Measurements from ENCODE around the gene VPS13D.

VPS13D gene

DNA sequence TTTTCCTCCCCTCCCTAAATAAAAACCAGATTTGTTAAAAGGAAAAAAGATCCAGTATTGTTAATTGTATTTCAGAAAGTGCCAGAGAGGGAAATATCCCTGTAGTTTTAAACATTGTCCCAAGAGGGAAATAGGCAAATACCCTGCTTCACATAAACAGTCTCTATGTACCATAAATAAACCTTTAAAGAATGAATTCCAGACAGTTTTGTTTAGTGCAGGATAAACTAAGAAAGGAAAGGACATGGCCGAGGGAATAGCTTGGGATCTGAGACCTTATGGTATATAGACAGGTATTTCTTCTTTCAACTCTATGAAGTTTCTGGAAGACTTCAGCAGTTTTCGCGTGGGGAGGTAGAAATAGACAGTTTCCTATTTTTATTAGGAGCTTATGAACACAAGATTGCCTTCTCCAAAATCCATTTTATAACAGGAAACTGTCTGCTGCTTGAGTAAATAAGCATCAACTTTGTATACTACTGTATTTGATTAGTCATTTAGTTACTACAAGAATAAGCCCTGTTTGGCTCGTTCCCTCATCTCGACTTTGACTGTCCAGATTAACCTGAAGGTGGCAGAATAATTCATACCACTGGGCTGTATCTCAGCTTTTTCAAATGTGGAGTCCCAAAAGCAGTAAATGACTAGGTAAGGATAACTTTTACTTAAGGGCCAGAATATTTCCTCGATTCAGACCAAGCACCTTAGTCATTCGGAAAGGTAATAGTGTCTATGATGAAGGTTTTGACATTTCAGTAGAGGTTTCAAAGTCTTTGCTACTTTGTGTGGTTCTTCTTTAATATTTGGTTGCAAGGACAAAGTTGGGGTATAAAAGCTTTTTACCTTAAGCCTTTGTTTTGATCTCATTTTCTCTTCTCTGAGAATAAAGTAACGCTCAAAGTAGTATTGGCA, 177.5 kb downstream of the VPS13D start:
- DNase-seq: peak; percentile 68

DNA sequence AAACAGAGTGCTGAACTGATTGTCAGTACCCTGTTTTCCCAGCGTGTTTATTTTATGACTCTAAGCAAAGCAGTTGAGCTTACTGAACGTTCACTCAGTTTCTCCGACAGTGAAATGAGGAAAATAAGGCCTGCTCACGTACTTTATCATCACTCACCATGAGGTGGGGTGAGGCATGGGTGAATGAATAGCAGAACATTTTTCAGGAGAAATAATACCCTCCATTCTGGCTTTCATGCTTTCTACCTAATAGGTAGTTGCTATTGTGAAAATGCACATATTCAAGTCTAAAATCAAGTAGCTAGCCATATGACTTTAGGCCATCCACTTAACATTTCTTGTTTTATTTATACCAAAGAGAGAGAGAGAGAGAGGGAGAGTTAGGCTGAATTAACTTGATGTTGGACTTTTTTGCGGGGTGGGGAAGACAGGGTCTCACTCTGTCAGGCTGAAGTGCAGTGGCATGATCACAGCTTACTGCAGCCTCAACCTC, 178.2 kb downstream of the VPS13D start:
- no peak for DNase-seq

GRCh38 chr1:12408662-12409061, 178.8 kb downstream of the VPS13D start:
- no peak for DNase-seq

- no peak for DNase-seq
Observed at GRCh38 chr1:12409681-12410080, 179.9 kb downstream of the VPS13D start.

DNA sequence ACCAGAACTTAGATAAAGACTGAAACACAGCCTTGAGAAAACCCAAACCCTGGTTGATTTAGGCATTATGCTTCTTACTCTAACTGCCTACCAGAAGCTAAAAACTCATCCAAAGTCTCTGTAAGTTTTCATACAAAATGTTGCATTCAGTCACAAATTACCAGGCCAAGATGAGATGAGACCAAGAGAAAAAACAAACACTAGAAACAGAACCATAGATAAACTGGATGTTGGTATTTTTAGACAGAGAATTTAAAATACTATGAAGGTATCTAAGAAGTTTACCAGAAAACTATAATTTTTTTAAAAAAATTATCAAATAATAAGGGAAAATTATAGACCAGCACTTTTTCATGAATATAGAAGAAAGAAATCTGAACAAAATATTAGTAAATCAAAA, 180.5 kb downstream of the VPS13D start:
- no peak for DNase-seq

GRCh38 chr1:12411098-12411497, 181.3 kb downstream of the VPS13D start:
- DNase-seq: no peak

- no peak for DNase-seq
Observed at GRCh38 chr1:12411747-12412146, 181.9 kb downstream of the VPS13D start.

- DNase-seq: no peak
Observed at GRCh38 chr1:12412439-12412838, 182.6 kb downstream of the VPS13D start.

GRCh38 chr1:12413664-12414410, 184.0 kb downstream of the VPS13D start:
- DNase-seq: no peak

- DNase-seq: no peak
Observed at GRCh38 chr1:12414444-12415018, 184.7 kb downstream of the VPS13D start.

- DNase-seq: peak; percentile 69
Observed at GRCh38 chr1:12415038-12415466, 185.2 kb downstream of the VPS13D start.

DNA sequence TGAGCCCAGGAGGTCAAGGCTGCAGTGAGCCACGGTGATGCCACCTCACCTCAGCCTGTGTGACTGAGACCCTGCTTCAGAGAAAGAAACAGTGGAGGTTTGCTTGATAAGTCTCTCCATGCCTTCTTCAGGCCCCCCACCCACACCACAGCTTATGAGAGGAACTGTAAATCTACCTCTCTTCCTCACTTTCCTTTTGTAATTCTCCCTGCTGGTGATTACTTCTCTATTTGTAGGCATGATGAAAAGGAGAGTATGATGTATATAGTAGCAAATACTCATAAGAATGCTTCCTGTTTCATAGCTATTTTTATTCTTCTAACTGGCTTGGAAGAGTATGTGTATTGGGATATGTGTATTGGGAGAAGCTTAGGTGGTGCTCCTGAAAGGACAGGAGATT, 186.3 kb downstream of the VPS13D start:
- DNase-seq: no peak

- DNase-seq: no peak
Observed at GRCh38 chr1:12416744-12417143, 186.9 kb downstream of the VPS13D start.

DNA sequence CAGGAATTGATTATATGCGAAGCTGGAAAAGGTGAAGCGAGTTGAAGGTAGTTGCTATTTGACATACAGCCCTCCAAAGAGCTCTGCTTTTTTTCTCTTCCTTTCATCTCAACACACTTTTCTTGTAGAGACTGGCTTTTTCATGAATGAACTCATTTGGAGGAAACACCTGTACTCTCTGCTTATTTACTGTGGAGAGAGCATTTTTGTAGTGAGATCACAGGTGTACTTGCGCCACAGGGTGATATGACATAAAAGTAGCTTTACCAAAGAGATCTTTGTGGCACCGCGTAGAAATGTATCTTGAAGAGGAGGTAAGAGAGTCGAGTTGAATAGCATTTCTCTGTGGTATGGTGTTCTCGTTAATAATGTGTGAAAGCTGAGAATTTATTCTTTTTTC, 187.6 kb downstream of the VPS13D start:
- no peak for DNase-seq

DNA sequence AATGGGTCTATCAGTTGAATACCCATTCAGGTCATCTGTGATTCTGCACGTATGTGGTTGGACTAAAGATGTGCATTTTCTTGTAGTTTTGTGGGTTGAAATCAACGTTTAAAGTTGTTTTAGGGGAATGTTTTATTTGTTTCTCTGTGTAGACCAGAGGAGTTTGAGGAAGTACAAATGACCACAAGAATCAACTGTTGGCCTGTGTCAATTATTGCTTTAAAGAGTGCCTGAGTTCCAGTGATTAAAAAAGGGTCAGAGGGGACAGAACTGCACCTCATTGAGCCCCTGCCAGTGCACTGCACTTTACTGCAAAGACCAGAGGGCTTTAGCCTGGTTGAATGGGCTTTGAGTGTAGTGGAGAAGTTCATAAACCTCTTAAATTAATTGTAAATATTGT, 190.3 kb downstream of the VPS13D start:
- no peak for DNase-seq

DNA sequence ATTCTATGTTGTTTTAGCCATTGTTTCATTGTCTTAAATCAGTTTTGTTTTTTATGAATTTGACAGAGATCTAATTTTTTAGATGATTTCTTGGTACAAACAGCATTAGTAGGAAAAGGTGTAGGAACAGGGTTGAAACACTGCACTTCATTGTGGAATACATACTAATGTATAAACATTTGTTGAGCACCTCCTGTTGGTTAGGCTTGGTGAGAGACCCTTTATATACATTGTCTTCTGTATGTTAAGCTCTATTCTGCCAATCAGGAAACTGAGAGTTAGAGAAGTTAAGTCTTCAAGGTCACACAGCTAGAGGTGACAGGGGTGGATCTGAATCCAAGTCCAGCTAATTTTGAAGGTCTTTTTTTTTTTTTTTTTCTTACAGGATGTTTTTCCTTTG, 192.7 kb downstream of the VPS13D start:
- no peak for DNase-seq

DNA sequence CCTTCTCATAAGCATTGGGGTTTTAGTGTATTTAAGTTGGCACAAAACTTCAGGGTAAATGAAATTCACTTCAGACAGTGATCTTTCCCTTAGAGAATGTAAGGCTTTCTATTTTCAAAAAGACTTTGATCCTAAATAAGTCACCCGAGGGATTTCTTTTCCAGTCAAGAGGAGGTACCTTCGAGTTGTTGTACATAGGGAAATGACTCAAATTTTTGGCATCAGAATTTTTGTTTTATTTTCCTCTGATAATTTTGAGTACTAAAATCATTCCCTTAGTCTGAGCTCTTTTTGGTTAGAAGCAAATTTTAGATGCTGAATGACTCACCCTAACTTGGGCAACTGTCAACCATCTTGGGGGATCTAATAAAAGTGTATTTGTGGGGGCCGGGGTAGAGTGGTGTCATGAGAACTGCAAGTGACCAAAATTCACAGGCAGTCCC, 194.3 kb downstream of the VPS13D start:
- DNase-seq: peak; percentile 61

DNA sequence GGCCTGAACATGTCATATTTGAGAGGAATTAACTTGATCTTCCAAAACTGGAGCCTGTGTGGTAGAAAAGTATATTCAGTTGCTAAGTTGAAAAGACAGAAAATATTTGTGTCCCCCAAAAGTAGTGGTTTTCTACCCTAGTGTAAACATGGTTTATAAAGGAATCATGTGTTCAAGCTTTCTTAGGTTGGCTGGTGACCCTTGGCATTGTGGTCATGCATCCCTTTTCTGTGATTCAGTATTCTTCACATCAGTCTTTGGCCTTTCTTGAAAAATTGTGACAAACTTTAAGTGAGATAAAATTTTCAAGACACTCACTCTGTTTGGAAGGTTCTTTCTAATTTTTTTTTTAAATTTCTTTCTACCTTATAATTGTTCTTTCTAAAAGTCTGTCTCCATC, 195.0 kb downstream of the VPS13D start:
- DNase-seq: peak; percentile 13

GRCh38 chr1:12426030-12426429, 196.2 kb downstream of the VPS13D start:
- DNase-seq: no peak

DNA sequence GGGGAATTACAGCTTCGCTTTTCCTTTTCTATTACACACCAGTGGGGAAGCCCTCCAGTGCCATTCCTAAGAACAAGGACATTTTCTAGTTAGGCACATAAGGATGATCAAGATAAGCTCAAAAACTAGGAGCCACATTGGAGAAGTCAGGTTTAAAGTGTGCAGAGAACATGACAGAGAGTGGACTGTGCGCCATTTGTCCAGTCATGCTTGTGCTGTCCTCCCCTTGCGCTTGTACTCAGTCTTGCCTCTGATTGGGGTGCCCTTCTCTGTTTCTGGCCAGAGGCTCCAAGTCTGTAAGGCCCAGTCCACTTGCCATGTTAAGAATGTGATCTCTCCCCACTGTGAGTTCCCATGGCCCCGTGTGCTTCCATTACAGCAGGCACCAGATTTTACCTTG, 198.5 kb downstream of the VPS13D start:
- no peak for DNase-seq

DNA sequence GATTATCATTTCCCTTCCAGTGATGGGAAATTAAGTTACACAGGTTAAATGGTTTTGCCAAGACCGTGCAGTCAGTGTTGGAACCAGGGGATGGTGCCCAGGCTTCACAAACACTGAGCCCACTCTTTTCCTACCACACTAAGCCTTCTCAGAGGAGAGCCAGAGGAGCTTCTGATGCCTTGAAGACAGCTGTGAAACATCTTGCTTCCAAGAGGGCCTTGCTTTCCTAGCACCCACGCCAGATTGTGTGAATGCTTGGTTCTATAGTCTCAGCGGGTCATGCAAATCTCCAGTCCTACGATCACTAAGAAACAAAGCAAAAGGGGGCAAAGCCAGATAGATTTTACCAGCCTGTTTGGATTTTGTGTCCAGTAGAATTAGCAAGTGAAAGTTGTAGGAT, 200.7 kb downstream of the VPS13D start:
- no peak for DNase-seq

DNA sequence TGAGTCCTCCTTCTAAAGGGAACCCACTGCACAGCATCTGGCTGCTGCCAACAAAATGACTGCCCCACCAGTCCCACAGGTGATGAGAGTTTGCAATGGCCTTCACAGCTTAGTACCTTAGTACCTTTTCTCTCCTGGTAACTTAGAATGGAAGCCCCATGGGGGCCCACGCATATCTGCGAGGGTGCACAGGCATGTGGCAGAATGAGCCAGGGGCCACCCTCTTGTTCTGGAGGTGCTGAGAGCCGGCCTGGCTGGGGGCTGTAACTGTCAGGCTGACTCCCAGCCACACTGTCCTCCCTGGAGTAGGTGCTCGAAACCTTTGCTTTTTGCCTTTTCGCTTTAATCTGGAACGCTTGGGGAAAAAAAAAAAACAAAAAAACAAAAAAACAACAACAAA, 203.1 kb downstream of the VPS13D start:
- no peak for DNase-seq

DNA sequence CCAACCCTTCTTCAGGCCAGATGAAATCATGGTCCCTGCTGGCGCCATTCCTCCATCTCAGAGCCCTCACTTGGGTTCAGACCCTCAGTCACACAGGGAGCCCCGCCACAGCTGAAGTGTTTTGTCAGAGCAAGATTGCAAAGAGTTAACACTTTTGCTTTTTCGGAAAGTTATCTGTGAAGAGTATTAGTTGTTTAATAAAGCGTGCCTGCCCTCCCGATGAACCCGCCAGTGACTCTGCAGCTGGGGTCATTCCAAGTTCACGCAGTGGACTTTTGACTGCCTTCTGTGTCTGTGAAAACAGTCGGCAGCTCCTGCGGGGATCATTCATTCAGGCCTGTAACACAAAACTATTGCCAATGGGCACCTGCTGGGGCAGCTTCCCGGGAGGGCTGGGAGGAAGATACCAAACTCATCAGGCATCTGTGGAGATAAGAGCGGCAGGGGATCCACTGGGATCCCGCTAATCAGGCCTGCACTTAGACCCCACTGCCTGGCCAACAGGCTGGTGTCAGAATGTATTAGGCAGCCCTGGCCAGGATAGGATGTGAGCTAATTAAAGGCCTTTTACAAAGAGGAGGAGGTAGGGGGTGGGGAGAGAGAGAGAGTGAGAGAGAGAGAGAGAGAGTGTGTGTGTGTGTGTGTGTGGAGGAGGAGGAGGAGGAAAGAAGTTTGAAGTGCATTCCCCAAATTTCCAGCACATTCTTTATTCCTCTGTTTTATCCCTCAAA, 203.7 kb downstream of the VPS13D start:
- DNase-seq: no peak

Data from HCEC 1CT (cell line).